HEK293 (cell line): Measurements from ENCODE around the gene AIF1.

ENCODE experiments used
- CTCF ChIA-PET: fragments of 350-600 bp; formaldehyde crosslinking; extraction: SDS; loops from one replicate; lab custom pipeline; 2021; ENCODE audit warnings: antibody characterized with exemption; lab: Yijun Ruan, JAX
- POLR2A ChIA-PET: fragments of 300-600 bp; formaldehyde crosslinking; extraction: SDS; loops from one replicate; lab custom pipeline; 2020; ENCODE audit warnings: antibody characterized with exemption, inconsistent platforms; lab: Yijun Ruan, JAX
- H3K27ac ChIP-seq: fragments of 200-500 bp; sonication (Bioruptor generic); 2 replicates; pipeline ENCODE4 v1.5.1; 2014; ENCODE audit warnings: low read depth, low read length, control low read depth, inconsistent platforms; ENCODE audit errors: extremely low read depth
- H3K36me3 ChIP-seq, 2 experiments: fragments of 200-500 bp in 1 of 2; sonication (Bioruptor generic) in 1 of 2; 1 replicate in 1 of 2; 2 replicates in 1 of 2; pipeline ENCODE4 v1.5.1; 2014 to 2017; ENCODE audit warnings: inconsistent platforms in 2 of 2, low read length in 2 of 2; ENCODE audit not compliant: control insufficient read depth in 2 of 2, insufficient read depth in 1 of 2
- H3K4me1 ChIP-seq: fragments of 200-500 bp; sonication (Bioruptor generic); 2 replicates; pipeline ENCODE4 v1.5.1; 2014; ENCODE audit warnings: mild to moderate bottlenecking, low read length, inconsistent platforms; ENCODE audit not compliant: control insufficient read depth, insufficient read depth
- H3K4me3 ChIP-seq: 2 replicates; pipeline ENCODE4 v1.5.1; 2011; ENCODE audit warnings: low read depth, mild to moderate bottlenecking, control low read depth, low read length, moderate library complexity
- H3K9me3 ChIP-seq: fragments of 200-500 bp; sonication (Bioruptor generic); 2 replicates; pipeline ENCODE4 v1.5.1; 2014; ENCODE audit warnings: low read depth, low read length, inconsistent platforms; ENCODE audit not compliant: control insufficient read depth, insufficient read depth
- BCL11B ChIP-seq: fragments of 450-650 bp; formaldehyde crosslinking; IDR thresholded peaks from 2 replicates; pipeline ENCODE4 v1.5.1; 2016; ENCODE audit warnings: low read depth, missing biosample characterization, missing genetic modification characterization
- GLIS1 ChIP-seq: fragments of 450-650 bp; formaldehyde crosslinking; IDR thresholded peaks from 2 replicates; pipeline ENCODE4 v1.5.1; 2016; ENCODE audit warnings: missing biosample characterization, missing genetic modification characterization
- KLF1 ChIP-seq: fragments of 450-650 bp; formaldehyde crosslinking; IDR thresholded peaks from 2 replicates; pipeline ENCODE4 v1.5.1; 2016; ENCODE audit warnings: missing biosample characterization, missing genetic modification characterization
- KLF10 ChIP-seq: fragments of 450-650 bp; IDR thresholded peaks from 2 replicates; pipeline ENCODE4 v1.5.1; 2018; ENCODE audit warnings: missing biosample characterization, mild to moderate bottlenecking, missing genetic modification characterization
- KLF16 ChIP-seq: fragments of 450-650 bp; formaldehyde crosslinking; IDR thresholded peaks from 2 replicates; pipeline ENCODE4 v1.5.1; 2017; ENCODE audit warnings: missing biosample characterization, missing genetic modification characterization
- KLF7 ChIP-seq: fragments of 450-650 bp; formaldehyde crosslinking; IDR thresholded peaks from 2 replicates; pipeline ENCODE4 v1.5.1; 2016; ENCODE audit warnings: missing biosample characterization, missing genetic modification characterization, borderline replicate concordance
- KLF8 ChIP-seq: fragments of 450-650 bp; formaldehyde crosslinking; IDR thresholded peaks from 2 replicates; pipeline ENCODE4 v1.5.1; 2016; ENCODE audit warnings: missing biosample characterization, missing genetic modification characterization
- KLF9 ChIP-seq: fragments of 450-650 bp; formaldehyde crosslinking; IDR thresholded peaks from 2 replicates; pipeline ENCODE4 v1.5.1; 2016; ENCODE audit warnings: missing biosample characterization, missing genetic modification characterization, low read depth
- PRDM1 ChIP-seq: fragments of 450-650 bp; formaldehyde crosslinking; IDR thresholded peaks from 2 replicates; pipeline ENCODE4; 2016; ENCODE audit warnings: missing biosample characterization, missing genetic modification characterization
- SP3 ChIP-seq: fragments of 450-650 bp; formaldehyde crosslinking; IDR thresholded peaks from 2 replicates; pipeline ENCODE4 v1.5.1; 2016; ENCODE audit warnings: missing biosample characterization, missing genetic modification characterization
- ZBTB1 ChIP-seq: fragments of 450-650 bp; formaldehyde crosslinking; IDR thresholded peaks from 2 replicates; pipeline ENCODE4 v1.5.1; 2016; ENCODE audit warnings: missing biosample characterization, missing genetic modification characterization
- ZBTB20 ChIP-seq: fragments of 450-650 bp; formaldehyde crosslinking; IDR thresholded peaks from 2 replicates; pipeline ENCODE4 v1.5.1; 2016; ENCODE audit warnings: missing biosample characterization, missing genetic modification characterization
- ZBTB21 ChIP-seq: fragments of 450-650 bp; formaldehyde crosslinking; IDR thresholded peaks from 2 replicates; pipeline ENCODE4 v1.5.1; 2017; ENCODE audit warnings: missing biosample characterization, missing genetic modification characterization
- ZNF114 ChIP-seq: fragments of 450-650 bp; formaldehyde crosslinking; IDR thresholded peaks from 2 replicates; pipeline ENCODE4 v1.5.0; 2017; ENCODE audit warnings: missing biosample characterization, missing genetic modification characterization
- ZNF157 ChIP-seq: fragments of 450-650 bp; formaldehyde crosslinking; IDR thresholded peaks from 2 replicates; pipeline ENCODE4 v1.5.1; 2016; ENCODE audit warnings: missing biosample characterization, missing genetic modification characterization
- ZNF26 ChIP-seq: fragments of 450-650 bp; formaldehyde crosslinking; IDR thresholded peaks from 2 replicates; pipeline ENCODE4 v1.5.1; 2016; ENCODE audit warnings: missing biosample characterization, missing genetic modification characterization
- ZNF510 ChIP-seq: fragments of 450-650 bp; formaldehyde crosslinking; IDR thresholded peaks from 2 replicates; pipeline ENCODE4 v1.5.1; 2018; ENCODE audit warnings: mild to moderate bottlenecking, missing genetic modification characterization, missing biosample characterization; ENCODE audit not compliant: insufficient replicate concordance
- ZNF514 ChIP-seq: fragments of 450-650 bp; formaldehyde crosslinking; IDR thresholded peaks from 2 replicates; pipeline ENCODE4 v1.5.1; 2016; ENCODE audit warnings: missing biosample characterization, missing genetic modification characterization
- ZNF549 ChIP-seq: fragments of 450-650 bp; IDR thresholded peaks from 2 replicates; pipeline ENCODE4 v1.5.1; 2018; ENCODE audit warnings: missing biosample characterization, missing genetic modification characterization, mild to moderate bottlenecking, inconsistent platforms, moderate library complexity
- ZNF571 ChIP-seq: fragments of 450-650 bp; formaldehyde crosslinking; IDR thresholded peaks from 2 replicates; pipeline ENCODE4 v1.5.0; 2017; ENCODE audit warnings: missing biosample characterization, missing genetic modification characterization
- ZNF639 ChIP-seq: fragments of 450-650 bp; formaldehyde crosslinking; IDR thresholded peaks from 2 replicates; pipeline ENCODE4 v1.5.1; 2016; ENCODE audit warnings: missing biosample characterization, missing genetic modification characterization
- ZNF830 ChIP-seq: fragments of 450-650 bp; IDR thresholded peaks from 2 replicates; pipeline ENCODE4 v1.5.0; 2018; ENCODE audit warnings: missing biosample characterization, missing genetic modification characterization, low read depth, mild to moderate bottlenecking, moderate library complexity
- ZNF837 ChIP-seq: fragments of 450-650 bp; formaldehyde crosslinking; IDR thresholded peaks from 2 replicates; pipeline ENCODE4 v1.5.1; 2016; ENCODE audit warnings: missing biosample characterization, missing genetic modification characterization
- ZSCAN16 ChIP-seq: fragments of 450-650 bp; formaldehyde crosslinking; IDR thresholded peaks from 2 replicates; pipeline ENCODE4 v1.5.1; 2016; ENCODE audit warnings: missing biosample characterization, missing genetic modification characterization
- TF ChIP-seq, protein P1 (sequence below): fragments of 450-650 bp; formaldehyde crosslinking; IDR thresholded peaks from 2 replicates; pipeline ENCODE4 v1.5.1; 2016; ENCODE audit warnings: missing biosample characterization, missing genetic modification characterization

The AIF1 gene

GRCh38 chr6:31630177-31630934 lies 15.3 kb downstream of the AIF1 start:
- ChIA-PET CTCF (interaction anchor here (0.7 to 0.8 kb wide), 2 partner anchors 23 to 79 kb away, joined by 3 to 5 read pairs; no protein-coding TSS in a partner anchor), POLR2A (interaction anchor here (0.6 to 9.7 kb wide), 4 partner anchors 6 to 107 kb away, joined by 3 to 123 read pairs (median 4); partner anchors contain the start of gene BAG6)
- TF ChIP-seq ZNF830 (tag by site-specific recombination) = no peak
- TF ChIP-seq, protein P1, sequence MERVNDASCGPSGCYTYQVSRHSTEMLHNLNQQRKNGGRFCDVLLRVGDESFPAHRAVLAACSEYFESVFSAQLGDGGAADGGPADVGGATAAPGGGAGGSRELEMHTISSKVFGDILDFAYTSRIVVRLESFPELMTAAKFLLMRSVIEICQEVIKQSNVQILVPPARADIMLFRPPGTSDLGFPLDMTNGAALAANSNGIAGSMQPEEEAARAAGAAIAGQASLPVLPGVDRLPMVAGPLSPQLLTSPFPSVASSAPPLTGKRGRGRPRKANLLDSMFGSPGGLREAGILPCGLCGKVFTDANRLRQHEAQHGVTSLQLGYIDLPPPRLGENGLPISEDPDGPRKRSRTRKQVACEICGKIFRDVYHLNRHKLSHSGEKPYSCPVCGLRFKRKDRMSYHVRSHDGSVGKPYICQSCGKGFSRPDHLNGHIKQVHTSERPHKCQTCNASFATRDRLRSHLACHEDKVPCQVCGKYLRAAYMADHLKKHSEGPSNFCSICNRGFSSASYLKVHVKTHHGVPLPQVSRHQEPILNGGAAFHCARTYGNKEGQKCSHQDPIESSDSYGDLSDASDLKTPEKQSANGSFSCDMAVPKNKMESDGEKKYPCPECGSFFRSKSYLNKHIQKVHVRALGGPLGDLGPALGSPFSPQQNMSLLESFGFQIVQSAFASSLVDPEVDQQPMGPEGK = no peak
- no peak for TF ChIP-seq ZNF157 (tag by site-specific recombination)
- TF ChIP-seq ZBTB20 = no peak
- TF ChIP-seq ZNF510 (tag by site-specific recombination) = no peak
- peak; percentile 52; the same call in 1 of the 2 replicates for TF ChIP-seq KLF8 (tag by site-specific recombination)
- no peak for TF ChIP-seq ZNF26 (tag by site-specific recombination)
- TF ChIP-seq KLF9 (tag by site-specific recombination) = peak; percentile 56; the same call in 1 of the 2 replicates
- no peak for TF ChIP-seq ZNF514 (tag by site-specific recombination)
- TF ChIP-seq ZBTB21 (tag by site-specific recombination) = no peak
- no peak for TF ChIP-seq KLF7 (tag by site-specific recombination)
- no peak for TF ChIP-seq ZSCAN16 (tag by site-specific recombination)
- no peak for TF ChIP-seq GLIS1 (tag by site-specific recombination)
- TF ChIP-seq ZNF549 (tag by site-specific recombination) = no peak
- peak; percentile 89 for TF ChIP-seq PRDM1 (tag by site-specific recombination)
- no peak for TF ChIP-seq BCL11B (tag by site-specific recombination)
- TF ChIP-seq ZBTB1 (tag by site-specific recombination) = no peak
- TF ChIP-seq KLF1 (tag by site-specific recombination) = peak; percentile 85
- TF ChIP-seq KLF16 (tag by site-specific recombination) = no peak
- TF ChIP-seq ZNF837 (tag by site-specific recombination) = no peak
- TF ChIP-seq KLF10 = no peak
- TF ChIP-seq ZNF639 (tag by site-specific recombination) = no peak
- no peak for TF ChIP-seq SP3 (tag by site-specific recombination)
- no peak for TF ChIP-seq ZNF571
- TF ChIP-seq ZNF114 (tag by site-specific recombination) = no peak
- Histone ChIP-seq H3K9me3 (no peaks in the 10 kb centered on the region), H3K4me3 (no peak overlapping the region), H3K27ac (no peak overlapping the region), H3K36me3 (peaks cover 72 to 100% of the 10 kb centered on the region in 2 experiments), H3K4me1 (no peaks in the 10 kb centered on the region)
